Measurements from ENCODE around the gene PLEKHN1. TPM values are rescaled to one million over a fixed set of nuclear protein-coding genes. Genes with fewer than 3 reads are reported as not detected.
A peak's percentile ranks its signal among the peaks of the same experiment; 100 is the strongest.

PLEKHN1 gene
- total RNA-seq, 6 donors from 2014 or later = 1.1 to 11.5 (median 1.6) TPM

- H3K27me3 ChIP-seq = peaks cover 0 to 8% (median 0%) of the 10 kb centered on the region in 4 donors
- no peaks in the 10 kb centered on the region for H3K36me3 ChIP-seq
- WGBS, 2 donors = 91 to 93% methylated on average over 9 to 53 of the region's 60 CpGs
- H3K9me3 ChIP-seq = no peaks in the 10 kb centered on the region
- DNase-seq (peak in 1 of 2 donors; percentile 83), ATAC-seq (ENCODE audit: low FRiP score in 2 of 2) (no peak)
- peaks cover 4 to 11% (median 10%) of the 10 kb centered on the region in 4 donors for H3K4me1 ChIP-seq
- H3K4me3 ChIP-seq = no peak overlapping the region
- no peak overlapping the region for H3K27ac ChIP-seq
- TF ChIP-seq POLR2AphosphoS5 (IDR thresholded peaks at IDR 0.05) = no peak
- no peak for TF ChIP-seq EP300 (IDR thresholded peaks at IDR 0.05)
- no peak for TF ChIP-seq POLR2A (IDR thresholded peaks at IDR 0.05)
- no peak for TF ChIP-seq CTCF (IDR thresholded peaks at IDR 0.05)
These were observed 12.8 kb downstream of the PLEKHN1 start for GRCh38 chr1:978835-979743.

- H3K4me3 ChIP-seq = no peak overlapping the region
- TF ChIP-seq EP300 (IDR thresholded peaks at IDR 0.05) (no peak), POLR2A (IDR thresholded peaks at IDR 0.05) (no peak), POLR2AphosphoS5 (IDR thresholded peaks at IDR 0.05) (no peak), CTCF (IDR thresholded peaks at IDR 0.05) (no peak)
- no peaks in the 10 kb centered on the region for H3K9me3 ChIP-seq
- H3K27ac ChIP-seq = no peak overlapping the region
- WGBS, 2 donors = 79 to 86% methylated on average over 8 to 9 of the region's 9 CpGs
- peaks cover 0 to 5% (median 0%) of the 10 kb centered on the region in 4 donors for H3K27me3 ChIP-seq
- ATAC-seq (ENCODE audit: low FRiP score in 2 of 2) (no peak), DNase-seq (no peak)
- no peaks in the 10 kb centered on the region for H3K36me3 ChIP-seq
- H3K4me1 ChIP-seq = peaks cover 6 to 14% (median 13%) of the 10 kb centered on the region in 4 donors
These were observed 13.4 kb downstream of the PLEKHN1 start for GRCh38 chr1:979744-980072.

GRCh38 chr1:980137-980571 lies 13.9 kb downstream of the PLEKHN1 start:
- Histone ChIP-seq H3K4me1 (peaks cover 6 to 14% (median 13%) of the 10 kb centered on the region in 4 donors), H3K9me3 (no peaks in the 10 kb centered on the region), H3K36me3 (no peaks in the 10 kb centered on the region), H3K27ac (no peak overlapping the region), H3K27me3 (peaks cover 0 to 5% (median 0%) of the 10 kb centered on the region in 4 donors), H3K4me3 (no peak overlapping the region)
- no peak for TF ChIP-seq POLR2A (IDR thresholded peaks at IDR 0.05)
- no peak for TF ChIP-seq EP300 (IDR thresholded peaks at IDR 0.05)
- no peak for TF ChIP-seq CTCF (IDR thresholded peaks at IDR 0.05)
- no peak for TF ChIP-seq POLR2AphosphoS5 (IDR thresholded peaks at IDR 0.05)
- DNase-seq (no peak), ATAC-seq (ENCODE audit: low FRiP score in 2 of 2) (no peak)
- WGBS, 2 donors = 80 to 88% methylated on average over 1 to 9 of the region's 13 CpGs

- Histone ChIP-seq H3K36me3 (no peaks in the 10 kb centered on the region), H3K4me3 (no peak overlapping the region), H3K27me3 (peaks cover 0 to 5% (median 0%) of the 10 kb centered on the region in 4 donors), H3K4me1 (peaks cover 5 to 13% (median 10%) of the 10 kb centered on the region in 4 donors), H3K9me3 (no peaks in the 10 kb centered on the region), H3K27ac (no peak overlapping the region)
- ATAC-seq (ENCODE audit: low FRiP score in 2 of 2) (peak in 1 of 2 donors; percentile 19), DNase-seq (peak in 1 of 2 donors; percentile 83)
- no peak for TF ChIP-seq CTCF (IDR thresholded peaks at IDR 0.05)
- no peak for TF ChIP-seq EP300 (IDR thresholded peaks at IDR 0.05)
- TF ChIP-seq POLR2AphosphoS5 (IDR thresholded peaks at IDR 0.05) = no peak
- TF ChIP-seq POLR2A (IDR thresholded peaks at IDR 0.05) = no peak
- 78 to 83% methylated on average over 10 to 25 of the region's 35 CpGs for WGBS, 2 donors
These were observed 14.5 kb downstream of the PLEKHN1 start for GRCh38 chr1:980602-981395.
